Fibroblast of lung (primary cell): Measurements from ENCODE around the gene MPPE1.

Experiments used
- CTCF ChIP-seq, 2 donors: IDR thresholded peaks in 1 of 2; conservative IDR thresholded peaks in 1 of 2; 1 replicate in 1 of 2; 2 replicates in 1 of 2; pipeline ENCODE4 v1.5.1; 2011 to 2012; ENCODE audit warnings: low read length in 2 of 2, control low read depth in 1 of 2, inconsistent platforms in 1 of 2, low read depth in 1 of 2, mild to moderate bottlenecking in 1 of 2
- EZH2 ChIP-seq: IDR thresholded peaks from 2 replicates; pipeline ENCODE4 v1.5.1; 2012; ENCODE audit warnings: low read length, control low read depth, mild to moderate bottlenecking; ENCODE audit errors: missing control alignments

- TF ChIP-seq CTCF (conservative IDR thresholded peaks at IDR 0.05 in 1 of 2, IDR thresholded peaks at IDR 0.05 in 1 of 2; ENCODE audit: low read depth in 1 of 2, low read length in 2 of 2), result no peak
- no peak for TF ChIP-seq EZH2
Observed at GRCh38 chr18:11864471-11864870, 43.6 kb downstream of the MPPE1 start.
